Neural cell (in vitro differentiated cells): Measurements from ENCODE around the gene PDCD7.

Experiments
- MXI1 ChIP-seq: fragments of 450-650 bp; conservative IDR thresholded peaks from 2 replicates; pipeline ENCODE4 v1.6.1; 2014; ENCODE audit warnings: antibody characterized with exemption, mild to moderate bottlenecking; ENCODE audit not compliant: poor library complexity, severe bottlenecking
- RAD21 ChIP-seq: fragments of 450-650 bp; conservative IDR thresholded peaks from 2 replicates; pipeline ENCODE4 v1.6.1; 2014; ENCODE audit warnings: antibody characterized with exemption, mild to moderate bottlenecking, moderate library complexity
- SMC3 ChIP-seq: fragments of 450-650 bp; conservative IDR thresholded peaks from 2 replicates; pipeline ENCODE4 v1.6.1; 2014; ENCODE audit warnings: antibody characterized with exemption, mild to moderate bottlenecking, moderate library complexity; ENCODE audit not compliant: poor library complexity
- TAF1 ChIP-seq: IDR thresholded peaks from 2 replicates; pipeline ENCODE4 v1.6.1; 2012; ENCODE audit warnings: low read depth
- TF ChIP-seq, protein P1 (sequence below): fragments of 450-650 bp; IDR thresholded peaks from 2 replicates; pipeline ENCODE4 v1.5.1; 2014; ENCODE audit warnings: antibody characterized with exemption, mild to moderate bottlenecking, moderate library complexity; ENCODE audit not compliant: poor library complexity, severe bottlenecking
- TF ChIP-seq, protein P2 (sequence below): IDR thresholded peaks from 2 replicates; pipeline ENCODE4 v1.6.1; 2012; ENCODE audit warnings: borderline replicate concordance

DNA sequence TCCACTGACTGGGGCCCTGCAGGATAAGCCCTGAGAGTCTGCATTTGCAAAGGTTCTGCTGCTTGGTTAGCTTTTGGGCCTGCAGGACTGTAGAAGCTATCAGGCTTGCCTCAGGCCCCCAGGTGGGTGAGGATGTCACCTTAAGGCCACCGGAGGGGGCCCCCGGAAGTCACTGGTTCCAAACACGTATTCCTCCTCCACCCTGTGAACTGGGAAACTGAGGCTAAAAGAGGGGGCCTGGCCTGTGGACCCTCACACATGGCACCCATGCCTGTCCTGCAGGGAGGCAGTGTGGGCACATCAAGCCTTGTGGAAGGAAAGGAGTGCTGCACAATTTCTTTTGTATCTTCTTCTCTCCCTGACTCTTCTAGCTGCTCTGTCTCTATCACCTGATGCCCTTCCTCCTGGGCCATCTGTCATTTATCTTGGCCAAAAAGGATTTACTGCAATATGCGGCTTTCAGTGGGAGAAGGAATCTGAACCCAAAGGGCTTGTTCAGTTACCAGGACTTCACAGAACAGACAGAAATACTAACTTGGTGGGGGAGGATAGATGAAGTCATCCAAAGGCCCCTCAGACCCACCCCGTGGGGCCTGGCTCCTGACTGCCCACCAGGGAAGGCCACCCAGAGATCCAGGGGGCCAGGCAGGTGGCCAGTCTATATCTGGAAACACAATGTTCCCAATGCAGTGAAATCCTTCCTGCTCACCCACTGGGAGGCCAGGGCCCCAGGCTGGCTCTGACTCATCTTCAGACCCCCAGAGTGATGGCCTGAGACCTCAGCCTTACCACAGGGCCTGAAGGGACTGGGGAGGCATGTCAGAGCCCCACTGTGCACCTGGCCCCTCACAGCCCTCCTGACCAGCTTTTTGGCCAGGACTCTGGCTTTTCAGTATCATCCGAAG, 36.9 kb downstream of the PDCD7 start:
- TF ChIP-seq, protein P1, sequence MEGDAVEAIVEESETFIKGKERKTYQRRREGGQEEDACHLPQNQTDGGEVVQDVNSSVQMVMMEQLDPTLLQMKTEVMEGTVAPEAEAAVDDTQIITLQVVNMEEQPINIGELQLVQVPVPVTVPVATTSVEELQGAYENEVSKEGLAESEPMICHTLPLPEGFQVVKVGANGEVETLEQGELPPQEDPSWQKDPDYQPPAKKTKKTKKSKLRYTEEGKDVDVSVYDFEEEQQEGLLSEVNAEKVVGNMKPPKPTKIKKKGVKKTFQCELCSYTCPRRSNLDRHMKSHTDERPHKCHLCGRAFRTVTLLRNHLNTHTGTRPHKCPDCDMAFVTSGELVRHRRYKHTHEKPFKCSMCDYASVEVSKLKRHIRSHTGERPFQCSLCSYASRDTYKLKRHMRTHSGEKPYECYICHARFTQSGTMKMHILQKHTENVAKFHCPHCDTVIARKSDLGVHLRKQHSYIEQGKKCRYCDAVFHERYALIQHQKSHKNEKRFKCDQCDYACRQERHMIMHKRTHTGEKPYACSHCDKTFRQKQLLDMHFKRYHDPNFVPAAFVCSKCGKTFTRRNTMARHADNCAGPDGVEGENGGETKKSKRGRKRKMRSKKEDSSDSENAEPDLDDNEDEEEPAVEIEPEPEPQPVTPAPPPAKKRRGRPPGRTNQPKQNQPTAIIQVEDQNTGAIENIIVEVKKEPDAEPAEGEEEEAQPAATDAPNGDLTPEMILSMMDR = no peak
- TF ChIP-seq TAF1 = no peak
- TF ChIP-seq, protein P2, sequence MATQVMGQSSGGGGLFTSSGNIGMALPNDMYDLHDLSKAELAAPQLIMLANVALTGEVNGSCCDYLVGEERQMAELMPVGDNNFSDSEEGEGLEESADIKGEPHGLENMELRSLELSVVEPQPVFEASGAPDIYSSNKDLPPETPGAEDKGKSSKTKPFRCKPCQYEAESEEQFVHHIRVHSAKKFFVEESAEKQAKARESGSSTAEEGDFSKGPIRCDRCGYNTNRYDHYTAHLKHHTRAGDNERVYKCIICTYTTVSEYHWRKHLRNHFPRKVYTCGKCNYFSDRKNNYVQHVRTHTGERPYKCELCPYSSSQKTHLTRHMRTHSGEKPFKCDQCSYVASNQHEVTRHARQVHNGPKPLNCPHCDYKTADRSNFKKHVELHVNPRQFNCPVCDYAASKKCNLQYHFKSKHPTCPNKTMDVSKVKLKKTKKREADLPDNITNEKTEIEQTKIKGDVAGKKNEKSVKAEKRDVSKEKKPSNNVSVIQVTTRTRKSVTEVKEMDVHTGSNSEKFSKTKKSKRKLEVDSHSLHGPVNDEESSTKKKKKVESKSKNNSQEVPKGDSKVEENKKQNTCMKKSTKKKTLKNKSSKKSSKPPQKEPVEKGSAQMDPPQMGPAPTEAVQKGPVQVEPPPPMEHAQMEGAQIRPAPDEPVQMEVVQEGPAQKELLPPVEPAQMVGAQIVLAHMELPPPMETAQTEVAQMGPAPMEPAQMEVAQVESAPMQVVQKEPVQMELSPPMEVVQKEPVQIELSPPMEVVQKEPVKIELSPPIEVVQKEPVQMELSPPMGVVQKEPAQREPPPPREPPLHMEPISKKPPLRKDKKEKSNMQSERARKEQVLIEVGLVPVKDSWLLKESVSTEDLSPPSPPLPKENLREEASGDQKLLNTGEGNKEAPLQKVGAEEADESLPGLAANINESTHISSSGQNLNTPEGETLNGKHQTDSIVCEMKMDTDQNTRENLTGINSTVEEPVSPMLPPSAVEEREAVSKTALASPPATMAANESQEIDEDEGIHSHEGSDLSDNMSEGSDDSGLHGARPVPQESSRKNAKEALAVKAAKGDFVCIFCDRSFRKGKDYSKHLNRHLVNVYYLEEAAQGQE = no peak
- TF ChIP-seq MXI1 = no peak
- TF ChIP-seq RAD21 = no peak
- TF ChIP-seq SMC3 = no peak
